Subcutaneous adipose tissue (tissue), 4 donors: ENCODE data around the gene STRADB. TPM values are rescaled to one million over a fixed set of nuclear protein-coding genes. Genes with fewer than 3 reads are reported as not detected.

Experiments used
- CTCF ChIP-seq: fragments of 450-650 bp; IDR thresholded peaks from one replicate; pipeline ENCODE4 v1.5.1; 2016; ENCODE audit warnings: low read depth, mild to moderate bottlenecking, control low read depth, antibody characterized with exemption, moderate library complexity
- total RNA-seq, 4 donors: library from RNA; depleted of rRNA; stranded (reverse); fragments of >200 nt; gene quantifications; one replicate each; pipeline ENCODE4 v1.1.0, GENCODE V29; 2016

Gene STRADB
- total RNA-seq, 4 donors from 2014 or later: 29.3 to 86.7 (median 43.2) TPM

- TF ChIP-seq CTCF: no peak
Observed at GRCh38 chr2:201407265-201407664, 44.3 kb upstream of the STRADB start.

GRCh38 chr2:201408931-201409330 is 42.6 kb upstream of the STRADB start:
- no peak for TF ChIP-seq CTCF

- TF ChIP-seq CTCF: no peak
Observed at GRCh38 chr2:201411421-201411820, 40.1 kb upstream of the STRADB start.

- no peak for TF ChIP-seq CTCF
Observed at GRCh38 chr2:201413143-201413542, 38.4 kb upstream of the STRADB start.

- TF ChIP-seq CTCF: no peak
Observed at GRCh38 chr2:201413552-201413951, 38.0 kb upstream of the STRADB start.

GRCh38 chr2:201414099-201415023 is 37.2 kb upstream of the STRADB start:
- no peak for TF ChIP-seq CTCF

GRCh38 chr2:201415149-201415548 is 36.4 kb upstream of the STRADB start:
- no peak for TF ChIP-seq CTCF
